Colonic mucosa (tissue), 4 donors: ENCODE results near the gene PURB. TPM values are rescaled to one million over a fixed set of nuclear protein-coding genes. Genes with fewer than 3 reads are reported as not detected.

ENCODE experiments used
- DNase-seq: peaks from one replicate; pipeline ENCODE4 v3.0.0-alpha.2; 2020
- H3K27ac ChIP-seq: fragments of 200-600 bp; one replicate; pipeline ENCODE4 v1.8.0; 2021
- H3K27me3 ChIP-seq: fragments of 200-600 bp; one replicate; pipeline ENCODE4 v1.8.0; 2021
- H3K36me3 ChIP-seq: fragments of 200-600 bp; one replicate; pipeline ENCODE4 v1.8.0; 2021
- H3K4me1 ChIP-seq: fragments of 200-600 bp; one replicate; pipeline ENCODE4 v1.8.0; 2021; ENCODE audit warnings: mild to moderate bottlenecking
- H3K4me3 ChIP-seq: fragments of 200-600 bp; one replicate; pipeline ENCODE4 v1.8.0; 2021
- H3K9ac ChIP-seq, 2 donors: one replicate each; pipeline ENCODE4 v1.7.0; 2013; ENCODE audit warnings: control low read depth in 2 of 2, low read depth in 2 of 2, low read length in 2 of 2
- H3K9me3 ChIP-seq: fragments of 200-600 bp; one replicate; pipeline ENCODE4 v1.8.0; 2021
- CTCF ChIP-seq: fragments of 200-600 bp; IDR thresholded peaks from one replicate; pipeline ENCODE4 v1.8.0; 2022; ENCODE audit warnings: antibody characterized with exemption, mild to moderate bottlenecking
- intact Hi-C: fragments of 100-400 bp; cut with DNase I; formaldehyde crosslinking; loops from one replicate; pipeline ENCODE4 v1.14.1; 2022
- total RNA-seq, 2 donors: library from RNA; stranded (reverse); fragmentation: NEBNext Ultra II Directional in 1 of 2; extraction: Animal tissue kit (Norgen Biotek cat#: 25700) in 1 of 2; gene quantifications; one replicate each; pipeline ENCODE4 v1.2.1, GENCODE V29; 2021
- donor health status: healthy.
- donor health status: DM: no; HTN: no; CAD: no.
- donor health status: DM: no; HTN: no; CAD: no.

The PURB gene
- total RNA-seq, 2 donors from 2014 or later = 18.8 to 19.8 TPM

GRCh38 chr7:44921607-44922350 is 36.4 kb upstream of the PURB start:
- peak; percentile 88 for TF ChIP-seq CTCF
- DNase-seq = peak; percentile 93
- Histone ChIP-seq H3K27ac (no peak overlapping the region), H3K4me1 (no peaks in the 10 kb centered on the region), H3K27me3 (no peaks in the 10 kb centered on the region), H3K36me3 (no peaks in the 10 kb centered on the region), H3K4me3 (no peak overlapping the region), H3K9me3 (no peaks in the 10 kb centered on the region), H3K9ac (no peak overlapping the region)
- intact Hi-C loops = loop anchor here (5.0 kb wide), 1 partner anchor 334 kb away; no protein-coding TSS in a partner anchor

DNA sequence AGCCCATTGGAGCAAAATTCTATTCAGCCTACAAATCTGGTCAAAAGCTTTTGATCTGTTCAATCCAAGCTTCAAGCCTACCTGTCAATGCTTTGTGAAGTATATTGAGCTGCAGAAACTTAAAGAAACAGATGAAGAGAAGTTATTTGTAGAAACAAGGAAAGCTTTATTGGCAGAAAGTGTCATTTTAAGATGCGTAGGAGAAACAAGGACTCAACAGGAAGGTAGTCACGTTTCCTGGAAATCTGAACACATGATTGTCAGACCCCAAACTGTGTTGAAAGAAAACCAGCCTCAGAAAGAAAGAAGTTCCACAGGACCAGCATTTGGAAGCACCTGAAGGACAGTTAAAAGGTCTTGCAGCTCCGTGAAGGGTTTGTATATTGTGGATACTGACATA is 34.8 kb upstream of the PURB start:
- Histone ChIP-seq H3K36me3 (no peaks in the 10 kb centered on the region), H3K9ac (no peak overlapping the region), H3K27me3 (no peaks in the 10 kb centered on the region), H3K27ac (no peak overlapping the region), H3K4me3 (no peak overlapping the region), H3K9me3 (no peaks in the 10 kb centered on the region), H3K4me1 (no peaks in the 10 kb centered on the region)
- no peak for TF ChIP-seq CTCF
- DNase-seq = no peak
- intact Hi-C loops = loop anchor here (5.0 kb wide), 1 partner anchor 333 kb away; no protein-coding TSS in a partner anchor

DNA sequence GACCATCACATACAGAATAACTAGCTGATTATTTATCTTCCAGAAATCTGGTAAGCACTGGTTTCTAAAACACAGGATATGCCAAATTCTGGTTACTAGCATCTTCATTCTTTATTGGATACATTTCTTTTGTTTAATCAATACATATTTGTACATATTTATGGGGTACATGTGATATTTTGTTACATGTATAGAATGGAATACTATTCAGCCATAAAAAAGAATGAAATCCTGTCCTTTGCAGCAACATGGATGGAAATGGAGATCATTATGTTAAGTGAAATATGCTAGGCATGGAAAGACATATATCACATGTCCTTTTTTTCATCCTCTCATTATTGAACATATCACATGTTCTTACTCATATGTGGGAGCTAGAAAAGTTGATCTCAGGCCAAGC is 32.7 kb upstream of the PURB start:
- Histone ChIP-seq H3K4me3 (no peak overlapping the region), H3K4me1 (no peaks in the 10 kb centered on the region), H3K27me3 (no peaks in the 10 kb centered on the region), H3K9me3 (no peaks in the 10 kb centered on the region), H3K36me3 (no peaks in the 10 kb centered on the region), H3K27ac (no peak overlapping the region), H3K9ac (no peak overlapping the region)
- TF ChIP-seq CTCF = no peak
- intact Hi-C loops = no loop called here
- no peak for DNase-seq

DNA sequence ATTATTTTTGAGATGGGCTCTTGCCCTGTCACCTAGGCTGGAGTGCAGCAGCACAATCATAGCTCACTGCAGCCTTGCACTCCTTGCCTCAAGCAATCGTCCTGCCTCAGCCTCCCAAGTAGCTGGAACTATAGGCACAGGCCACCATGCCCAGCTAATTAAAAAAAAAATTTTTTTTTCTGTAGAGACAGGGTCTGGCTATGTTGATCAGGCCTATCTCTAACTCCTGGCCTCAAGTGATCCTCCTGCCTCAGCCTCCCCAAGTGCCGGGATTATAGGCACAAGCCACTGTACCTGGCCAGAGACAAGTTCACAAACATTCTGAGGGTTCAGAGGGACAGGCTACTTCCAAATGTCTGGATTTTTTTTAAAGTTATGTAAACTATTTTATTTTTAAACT is 32.1 kb upstream of the PURB start:
- Histone ChIP-seq H3K4me3 (no peak overlapping the region), H3K36me3 (no peaks in the 10 kb centered on the region), H3K27ac (no peak overlapping the region), H3K27me3 (no peaks in the 10 kb centered on the region), H3K4me1 (no peaks in the 10 kb centered on the region), H3K9me3 (no peaks in the 10 kb centered on the region), H3K9ac (no peak overlapping the region)
- intact Hi-C loops = no loop called here
- DNase-seq = no peak
- TF ChIP-seq CTCF = no peak

DNA sequence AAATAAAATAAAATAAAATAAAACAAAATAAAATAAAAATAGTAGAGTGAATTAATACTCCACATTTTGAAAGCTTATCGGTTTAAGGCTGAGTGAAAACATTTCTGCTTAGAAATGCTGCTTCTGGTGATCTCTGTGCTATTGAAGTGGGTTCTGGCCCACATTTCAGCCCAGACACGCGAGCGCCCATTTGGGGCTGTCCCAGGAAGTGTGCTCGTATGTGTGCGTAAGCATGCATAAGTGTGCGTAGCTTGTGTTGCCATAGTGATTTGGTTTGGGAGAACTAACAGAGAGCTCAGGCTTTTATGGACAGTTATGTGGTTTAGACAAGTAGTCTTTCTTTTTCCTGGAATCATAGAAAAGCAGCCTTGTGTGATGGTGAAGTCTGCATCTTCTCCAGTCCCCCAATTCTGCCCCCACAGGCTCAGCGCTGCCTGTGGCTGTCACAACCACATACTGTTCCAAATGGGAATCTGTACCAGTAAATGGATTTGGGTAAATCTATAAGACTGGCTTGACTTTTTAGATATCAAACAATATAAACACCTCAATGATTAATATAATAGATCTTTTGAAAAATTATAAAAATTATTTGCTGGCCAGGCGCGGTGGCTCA is 29.8 kb upstream of the PURB start:
- Histone ChIP-seq H3K4me3 (no peak overlapping the region), H3K27me3 (no peaks in the 10 kb centered on the region), H3K9ac (no peak overlapping the region), H3K36me3 (no peaks in the 10 kb centered on the region), H3K9me3 (no peaks in the 10 kb centered on the region), H3K27ac (no peak overlapping the region), H3K4me1 (no peaks in the 10 kb centered on the region)
- no peak for DNase-seq
- TF ChIP-seq CTCF = no peak
- intact Hi-C loops = no loop called here
